NCI-H1436 (cell line): Measurements from ENCODE around the gene UBL7.

Experiments
- DNase-seq: peaks from one replicate; lab custom pipeline; 2025; lab: John Stamatoyannopoulos, UW

The UBL7 gene

GRCh38 chr15:74408385-74408784, 52.6 kb downstream of the UBL7 start:
- no peak for DNase-seq

GRCh38 chr15:74406992-74407705, 53.8 kb downstream of the UBL7 start:
- no peak for DNase-seq

DNA sequence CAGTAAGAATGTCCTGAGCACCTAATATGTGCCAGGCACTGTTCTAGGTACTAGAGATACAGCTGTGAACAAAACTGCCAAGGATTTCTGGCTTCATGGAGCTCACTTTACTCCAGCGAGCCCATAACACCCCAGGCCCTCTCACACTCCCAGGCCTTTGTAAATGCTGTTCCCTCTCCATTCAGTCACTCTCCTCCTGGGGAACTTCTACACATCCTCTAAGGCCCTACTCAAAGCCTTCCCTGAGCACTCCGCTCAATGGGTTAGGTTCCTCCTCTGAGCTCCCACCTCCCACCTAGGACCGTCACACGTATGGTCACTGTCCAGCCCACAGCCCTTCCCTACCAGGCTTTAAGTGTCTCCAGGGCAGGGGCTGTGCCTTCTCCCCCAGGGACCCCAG, 54.4 kb downstream of the UBL7 start:
- no peak for DNase-seq

DNA sequence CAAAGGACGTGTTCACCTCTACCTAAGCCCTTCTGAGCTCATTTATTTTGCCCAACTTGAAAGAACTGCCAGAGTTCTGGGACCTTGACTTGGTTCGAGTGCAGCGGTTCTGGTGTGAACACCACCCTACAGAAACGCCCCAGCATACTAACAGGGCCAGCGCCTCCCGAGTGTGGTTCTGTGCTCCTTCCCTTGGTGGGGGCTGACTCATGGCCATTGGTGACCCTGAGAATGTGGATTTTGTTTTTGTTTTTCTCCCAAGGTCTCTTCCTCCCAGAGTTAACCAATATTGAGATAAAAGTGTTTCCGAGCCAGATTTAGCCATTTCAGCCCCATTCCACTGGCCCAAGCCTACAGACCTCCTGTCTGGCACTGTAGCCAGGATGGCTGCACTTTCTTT, 55.1 kb downstream of the UBL7 start:
- DNase-seq: no peak

- DNase-seq: no peak
Observed at GRCh38 chr15:74403991-74404563, 56.9 kb downstream of the UBL7 start.

DNA sequence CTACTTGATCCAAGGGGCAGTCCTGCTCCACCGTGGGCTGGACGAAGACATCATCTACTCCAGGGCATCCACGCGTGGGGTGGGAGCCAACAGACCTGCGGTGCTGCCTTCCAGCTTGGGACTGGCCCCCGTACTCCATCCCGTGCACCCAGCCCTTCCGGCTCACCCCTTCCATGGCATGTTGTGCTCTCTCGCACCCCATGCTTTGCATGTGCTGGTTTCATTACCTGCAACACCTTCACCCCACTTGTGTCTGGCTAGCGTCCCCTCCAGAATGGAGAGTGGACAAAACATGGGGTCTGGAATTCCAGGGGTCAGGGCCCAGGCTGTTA, 57.4 kb downstream of the UBL7 start:
- no peak for DNase-seq

DNA sequence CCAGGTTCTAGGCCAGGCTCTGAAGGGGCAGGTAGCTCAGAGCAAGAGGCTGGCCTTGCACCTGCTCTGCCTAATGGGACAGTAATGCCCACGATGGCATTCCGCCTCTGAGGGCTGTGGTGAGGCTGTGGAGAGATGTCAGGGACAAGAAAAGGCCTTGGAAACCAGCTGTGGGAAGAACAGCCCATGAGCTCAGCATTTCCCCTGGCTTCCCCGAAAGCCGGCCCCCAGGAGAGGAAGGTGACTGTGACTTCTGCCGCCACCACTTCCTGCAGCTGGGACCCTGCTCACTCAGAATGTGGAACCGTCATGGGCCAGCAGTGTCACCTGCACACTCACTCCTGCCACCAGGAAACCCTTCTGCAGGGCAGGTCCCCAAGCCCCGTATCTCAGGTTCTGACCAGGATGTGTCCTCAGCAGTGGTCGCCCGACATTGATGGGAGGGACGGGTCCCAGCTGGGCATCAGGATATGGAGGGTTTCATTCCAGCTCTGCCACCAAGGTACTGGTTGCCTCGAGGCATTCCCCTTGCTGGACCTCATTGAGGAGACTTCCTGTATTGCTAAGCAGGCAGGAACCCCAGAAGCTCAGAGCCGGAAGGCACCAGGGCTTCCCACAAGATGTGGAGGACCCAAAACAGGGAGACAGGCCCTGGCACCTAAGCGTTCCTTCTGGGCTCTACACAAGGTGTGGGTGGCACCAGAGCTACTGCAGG, 57.9 kb downstream of the UBL7 start:
- no peak for DNase-seq

DNA sequence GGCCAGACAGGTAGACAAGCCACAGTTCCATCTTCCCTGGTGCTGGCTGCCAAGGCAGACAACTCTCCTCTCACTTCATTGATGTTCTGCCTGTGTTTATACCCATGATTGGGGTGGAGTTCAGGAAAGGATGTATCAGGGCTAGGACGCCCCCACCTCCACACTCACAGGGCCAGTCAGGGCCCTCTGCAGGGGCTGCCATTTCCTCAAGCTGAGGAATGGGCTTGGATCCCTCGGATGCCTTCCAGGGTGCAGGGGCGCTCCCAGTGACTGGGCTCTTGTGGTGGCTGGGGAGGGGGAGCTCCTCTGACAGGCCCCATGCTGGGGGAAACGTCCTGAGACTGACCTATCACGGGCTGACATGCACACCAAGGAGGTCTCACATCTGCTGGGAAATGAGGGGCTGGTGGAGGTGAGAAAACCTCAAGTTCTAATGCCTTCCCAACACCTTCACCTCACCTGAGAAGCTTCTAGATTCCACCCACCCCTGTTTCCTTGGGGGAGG, 58.6 kb downstream of the UBL7 start:
- DNase-seq: no peak

DNA sequence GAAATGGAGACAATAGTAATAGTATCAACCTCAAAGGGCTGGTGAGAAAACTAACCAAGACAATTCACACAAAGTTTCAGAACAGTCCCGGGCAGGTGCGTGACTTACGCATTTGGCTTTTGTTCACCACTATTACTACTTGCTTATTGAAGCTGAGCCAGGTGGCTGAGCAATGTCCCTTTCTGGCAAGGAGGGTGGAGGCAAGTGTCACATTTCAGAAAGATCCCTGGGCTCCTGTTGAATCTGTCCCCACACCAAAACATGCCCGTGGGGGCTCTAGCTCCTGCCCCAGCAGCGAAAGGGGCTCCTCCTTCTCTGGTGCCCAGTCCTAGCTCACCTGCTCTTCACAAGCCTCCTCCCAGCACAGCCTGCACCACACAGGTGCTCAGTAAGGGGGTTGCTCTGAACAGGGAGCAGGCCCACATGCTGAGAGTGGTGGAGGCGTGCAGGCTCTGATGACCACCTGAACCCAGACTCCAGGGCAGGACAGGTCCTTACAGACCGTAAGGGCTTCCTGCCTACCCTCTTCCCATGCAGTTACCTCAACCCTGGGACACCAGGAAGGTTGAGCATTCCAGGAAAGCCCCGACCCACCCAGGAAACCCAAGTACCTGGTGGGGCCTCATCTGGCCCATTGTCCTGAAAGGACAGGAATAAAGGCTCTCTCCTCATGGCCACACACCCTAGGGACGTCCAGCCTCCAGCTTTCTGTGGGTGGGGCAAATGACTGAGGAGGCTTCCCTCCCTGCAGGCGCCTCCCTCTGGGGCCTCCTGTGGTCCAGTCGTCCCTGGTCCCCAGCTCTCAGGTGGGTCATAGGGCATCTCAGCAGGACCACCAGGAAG, 59.8 kb downstream of the UBL7 start:
- DNase-seq: no peak

- DNase-seq: no peak
Observed at GRCh38 chr15:74400313-74400860, 60.6 kb downstream of the UBL7 start.

DNA sequence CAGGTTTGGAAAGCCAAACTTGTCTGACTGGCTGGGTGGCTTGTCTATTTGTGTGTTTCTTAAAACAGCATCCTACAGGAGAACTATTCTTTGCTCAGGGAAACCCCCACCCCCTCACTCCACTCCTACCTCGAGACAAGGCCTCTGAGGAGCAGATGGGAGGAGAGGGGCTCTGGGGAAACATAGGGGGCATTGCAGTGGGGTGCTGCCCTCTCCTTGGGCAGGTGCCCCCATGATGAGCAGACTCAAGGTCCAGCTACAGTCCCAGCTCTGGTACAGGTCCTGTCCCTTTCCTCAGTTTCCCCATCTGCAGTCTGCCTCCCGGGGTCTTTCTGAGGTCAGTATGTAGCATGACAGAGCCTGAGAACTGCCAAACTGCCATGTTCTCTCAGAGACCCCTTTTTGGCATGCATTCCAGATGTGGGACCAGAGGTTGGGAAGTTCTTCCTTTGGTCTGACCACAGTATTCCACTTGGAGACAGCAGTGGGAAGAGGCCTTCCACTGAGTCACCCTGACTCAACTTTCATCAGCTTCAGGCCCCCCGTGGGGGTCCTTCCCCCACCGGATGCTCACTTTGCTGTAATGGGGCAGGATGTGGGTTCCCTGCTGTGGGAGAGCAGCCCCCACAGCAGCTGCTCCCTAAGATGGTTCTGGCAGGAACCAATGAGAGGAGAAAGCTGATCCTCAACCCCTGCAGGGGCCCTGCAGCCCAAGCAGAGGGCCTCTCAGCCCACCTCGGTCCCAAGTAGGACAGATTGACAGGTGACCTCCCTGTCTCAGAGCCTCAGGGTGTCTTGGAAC, 61.2 kb downstream of the UBL7 start:
- DNase-seq: no peak

DNA sequence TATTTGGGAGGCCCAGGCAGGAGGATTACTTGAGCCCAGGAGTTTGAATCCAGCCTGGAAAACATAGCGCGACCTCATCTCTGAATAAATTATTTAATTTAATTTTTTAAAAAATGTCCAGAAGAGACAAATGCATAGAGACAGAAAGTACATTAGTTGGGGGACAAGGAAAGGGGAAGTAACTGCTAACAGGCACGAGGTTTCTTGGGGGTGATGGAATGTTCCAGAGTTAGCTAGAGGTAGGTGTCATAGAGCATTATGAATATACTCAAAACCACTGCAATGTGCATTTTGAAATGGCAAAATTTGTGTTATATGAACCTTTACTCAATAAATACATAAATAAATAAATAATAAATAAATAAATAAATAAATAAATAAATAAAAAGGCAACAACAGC, 61.9 kb downstream of the UBL7 start:
- no peak for DNase-seq

- no peak for DNase-seq
Observed at GRCh38 chr15:74398183-74398582, 62.8 kb downstream of the UBL7 start.

DNA sequence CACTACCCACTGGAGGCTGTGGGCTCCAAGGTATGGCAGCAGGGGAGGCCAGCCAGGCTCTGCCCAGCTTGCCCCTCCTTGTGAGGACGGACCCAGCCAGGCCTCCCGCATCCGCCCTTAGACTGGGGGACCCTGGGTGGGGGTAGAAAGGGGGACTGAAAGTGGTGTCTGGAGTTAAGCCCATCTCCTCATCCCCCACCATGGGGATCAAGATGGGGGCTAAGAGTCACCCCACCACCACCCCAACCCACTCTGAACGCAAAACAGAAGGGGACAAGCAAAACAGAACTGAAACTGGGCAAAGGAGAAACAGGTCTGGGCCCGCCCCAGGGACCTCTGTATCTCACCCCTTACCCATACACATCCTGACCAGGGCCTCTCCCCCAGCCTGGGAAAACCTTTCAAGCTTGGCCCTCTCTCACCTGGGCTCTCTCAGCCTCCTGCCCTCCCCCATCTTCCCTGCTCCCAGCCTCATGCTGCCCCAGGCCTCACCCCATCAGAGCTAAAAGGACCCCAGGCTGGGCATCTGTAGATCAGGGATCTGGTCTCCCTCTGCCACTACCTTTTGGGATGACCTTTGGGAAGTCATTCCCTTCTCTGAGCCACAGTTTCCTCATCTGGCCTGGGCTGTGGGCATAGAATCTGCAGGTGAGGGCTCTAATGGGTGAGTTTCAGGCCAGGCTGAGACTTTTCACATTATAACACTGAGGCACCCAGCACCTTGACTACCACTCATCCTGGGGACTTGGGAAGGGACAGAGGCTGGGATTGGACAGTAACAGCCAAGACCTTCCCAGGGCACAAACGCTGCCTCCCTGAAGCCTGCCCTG, 63.5 kb downstream of the UBL7 start:
- DNase-seq: no peak

GRCh38 chr15:74396445-74397238, 64.3 kb downstream of the UBL7 start:
- DNase-seq: no peak

GRCh38 chr15:74396146-74396438, 64.9 kb downstream of the UBL7 start:
- DNase-seq: no peak
